GM12873 (cell line): Measurements from ENCODE around the gene CDCA4.

Source experiments
- CTCF ChIP-seq: IDR thresholded peaks from 2 replicates; pipeline ENCODE4 v1.5.1; 2012; ENCODE audit warnings: low read depth, mild to moderate bottlenecking, moderate library complexity, low read length, control low read depth; ENCODE audit not compliant: insufficient read depth; ENCODE audit errors: missing control alignments

The CDCA4 gene

GRCh38 chr14:104966981-104967385 lies 53.9 kb downstream of the CDCA4 start:
- TF ChIP-seq CTCF, result no peak

DNA sequence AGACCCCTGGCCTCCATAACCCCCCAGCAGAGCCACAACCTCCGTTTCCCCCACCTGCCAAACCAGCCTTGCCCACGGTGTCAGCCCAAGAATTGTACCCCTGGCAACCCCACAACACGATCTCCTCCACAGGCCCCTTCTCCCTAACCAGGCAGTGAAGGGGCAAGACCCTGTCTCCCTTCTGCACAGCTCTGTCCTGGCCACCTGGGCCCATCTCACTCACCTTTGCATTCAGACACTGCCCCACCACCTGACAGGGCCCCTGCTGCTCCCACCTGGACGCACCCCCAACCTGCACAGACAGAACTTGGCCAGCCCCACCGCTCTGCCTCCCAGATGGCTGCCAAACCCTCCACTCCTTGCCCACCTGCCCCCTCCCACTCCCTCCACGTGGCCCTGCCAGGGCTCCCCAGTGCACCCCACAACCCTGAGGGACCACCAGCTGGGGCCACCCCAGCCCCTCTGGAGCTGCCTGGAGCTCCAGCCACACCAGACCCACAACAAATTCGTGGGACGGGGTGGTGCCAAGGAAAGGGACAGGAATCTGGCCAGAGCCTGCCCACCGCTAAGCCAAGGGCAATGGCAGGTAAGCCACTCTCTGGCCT lies 54.5 kb downstream of the CDCA4 start:
- TF ChIP-seq CTCF, result no peak

GRCh38 chr14:104965561-104966231 lies 55.2 kb downstream of the CDCA4 start:
- TF ChIP-seq CTCF, result no peak

GRCh38 chr14:104964546-104964945 lies 56.3 kb downstream of the CDCA4 start:
- no peak for TF ChIP-seq CTCF
